Panc1 (cell line): Measurements from ENCODE around the gene IFNL4.

Experiments used
- TCF7L2 ChIP-seq: IDR thresholded peaks from 2 replicates; pipeline ENCODE4 v1.6.1; 2011; ENCODE audit warnings: mild to moderate bottlenecking, low read depth, low read length, inconsistent platforms
- TF ChIP-seq, protein P1 (sequence below): fragments of 450-650 bp; IDR thresholded peaks from 2 replicates; pipeline ENCODE4 v1.5.1; 2017; ENCODE audit warnings: mild to moderate bottlenecking

DNA sequence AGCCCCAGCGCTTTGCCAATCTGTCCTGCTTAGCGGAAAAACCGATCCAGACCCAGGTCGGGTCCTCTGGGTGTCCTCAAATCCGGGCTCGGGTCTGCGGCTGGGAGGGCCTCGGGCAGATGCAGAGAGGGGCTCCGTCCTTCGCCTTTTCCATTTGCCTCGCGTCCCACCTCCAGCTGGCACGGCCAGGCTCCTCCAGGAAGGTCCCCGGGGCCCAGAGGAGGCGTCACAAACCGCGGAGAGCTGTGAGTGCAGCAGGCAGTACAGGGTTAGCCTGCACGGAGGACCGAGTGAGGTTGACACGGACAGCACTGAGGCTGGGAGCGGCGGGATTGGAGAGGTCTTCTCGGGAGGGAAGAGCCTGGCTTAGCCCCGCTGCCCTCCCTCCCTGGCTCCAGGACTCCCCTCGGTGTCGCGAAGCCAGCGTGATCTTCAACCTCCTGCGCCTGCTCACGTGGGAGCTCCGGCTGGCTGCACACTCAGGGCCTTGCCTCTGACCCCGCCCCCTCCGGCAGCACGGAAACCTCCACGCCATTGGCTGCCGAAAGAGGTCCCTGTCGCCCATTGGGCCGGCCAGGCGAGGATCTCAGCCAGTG, 16.8 kb upstream of the IFNL4 start:
- TF ChIP-seq TCF7L2, result no peak
- TF ChIP-seq, protein P1, sequence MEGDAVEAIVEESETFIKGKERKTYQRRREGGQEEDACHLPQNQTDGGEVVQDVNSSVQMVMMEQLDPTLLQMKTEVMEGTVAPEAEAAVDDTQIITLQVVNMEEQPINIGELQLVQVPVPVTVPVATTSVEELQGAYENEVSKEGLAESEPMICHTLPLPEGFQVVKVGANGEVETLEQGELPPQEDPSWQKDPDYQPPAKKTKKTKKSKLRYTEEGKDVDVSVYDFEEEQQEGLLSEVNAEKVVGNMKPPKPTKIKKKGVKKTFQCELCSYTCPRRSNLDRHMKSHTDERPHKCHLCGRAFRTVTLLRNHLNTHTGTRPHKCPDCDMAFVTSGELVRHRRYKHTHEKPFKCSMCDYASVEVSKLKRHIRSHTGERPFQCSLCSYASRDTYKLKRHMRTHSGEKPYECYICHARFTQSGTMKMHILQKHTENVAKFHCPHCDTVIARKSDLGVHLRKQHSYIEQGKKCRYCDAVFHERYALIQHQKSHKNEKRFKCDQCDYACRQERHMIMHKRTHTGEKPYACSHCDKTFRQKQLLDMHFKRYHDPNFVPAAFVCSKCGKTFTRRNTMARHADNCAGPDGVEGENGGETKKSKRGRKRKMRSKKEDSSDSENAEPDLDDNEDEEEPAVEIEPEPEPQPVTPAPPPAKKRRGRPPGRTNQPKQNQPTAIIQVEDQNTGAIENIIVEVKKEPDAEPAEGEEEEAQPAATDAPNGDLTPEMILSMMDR, result no peak
